ENCODE results near the gene GTF3C1. TPM values are rescaled to one million over a fixed set of nuclear protein-coding genes. Genes with fewer than 3 reads are reported as not detected.
A peak's percentile ranks its signal among the peaks of the same experiment; 100 is the strongest.

The GTF3C1 gene
- total and polyA plus RNA-seq, 2 of the 13 experiments (the other 11 are each of a cell fraction or from before 2014, with no cell fraction given), result 29.2 to 72.7 TPM

DNA sequence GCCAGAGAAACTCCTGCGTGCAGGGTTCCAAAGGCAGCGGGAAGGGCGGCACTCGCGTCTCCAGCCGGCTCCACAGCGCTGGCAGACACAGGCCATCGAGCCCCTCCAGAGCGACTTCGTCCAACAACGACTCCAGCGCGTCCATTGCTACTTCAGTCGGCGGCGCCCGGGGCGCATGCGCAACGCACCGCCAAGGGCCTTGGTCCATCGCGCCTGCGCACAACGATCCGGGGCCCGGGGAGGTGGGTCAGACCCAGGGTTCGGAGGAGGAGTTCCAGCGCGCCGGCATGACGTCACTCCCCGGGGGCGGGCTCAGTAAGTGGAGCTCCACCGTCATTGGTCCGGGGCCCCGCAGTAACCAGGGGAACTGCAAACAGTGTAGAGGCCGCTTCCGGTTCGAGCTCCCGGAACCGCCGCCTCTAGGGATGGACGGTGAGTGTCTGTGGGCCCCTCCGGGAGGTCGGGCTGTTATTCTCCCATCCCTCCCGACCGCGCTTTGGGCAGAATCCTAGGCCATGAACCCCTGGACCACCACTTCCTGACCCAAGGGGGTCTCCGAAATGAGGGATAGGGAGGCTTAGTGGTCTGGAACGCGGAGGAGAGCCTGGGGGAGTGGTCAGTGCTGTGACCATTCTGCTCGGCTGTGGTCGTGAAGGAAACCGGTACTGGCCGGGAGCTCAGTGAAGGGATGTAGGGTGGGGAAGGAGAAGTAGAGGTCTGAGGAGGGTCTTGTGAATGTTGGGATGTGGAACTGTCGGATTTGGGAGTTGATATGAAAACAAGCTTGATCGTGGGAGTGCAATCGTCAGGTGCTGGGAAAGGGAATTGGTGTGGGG is at the start of gene GTF3C1, which contains the start of gene KATNIP (continued):
- TF ChIP-seq, protein P1, sequence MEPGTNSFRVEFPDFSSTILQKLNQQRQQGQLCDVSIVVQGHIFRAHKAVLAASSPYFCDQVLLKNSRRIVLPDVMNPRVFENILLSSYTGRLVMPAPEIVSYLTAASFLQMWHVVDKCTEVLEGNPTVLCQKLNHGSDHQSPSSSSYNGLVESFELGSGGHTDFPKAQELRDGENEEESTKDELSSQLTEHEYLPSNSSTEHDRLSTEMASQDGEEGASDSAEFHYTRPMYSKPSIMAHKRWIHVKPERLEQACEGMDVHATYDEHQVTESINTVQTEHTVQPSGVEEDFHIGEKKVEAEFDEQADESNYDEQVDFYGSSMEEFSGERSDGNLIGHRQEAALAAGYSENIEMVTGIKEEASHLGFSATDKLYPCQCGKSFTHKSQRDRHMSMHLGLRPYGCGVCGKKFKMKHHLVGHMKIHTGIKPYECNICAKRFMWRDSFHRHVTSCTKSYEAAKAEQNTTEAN (CRISPR knock-in tag; conservative IDR thresholded peaks at IDR 0.05), result 0 out of 2 replicates have a peak, but pooled peaks have one; percentile 12
- peak; percentile 91 for TF ChIP-seq KDM5A (IDR thresholded peaks at IDR 0.05; ENCODE audit: borderline replicate concordance, low read length)
- peak; percentile 72; the same call in 1 of the 2 replicates for TF ChIP-seq BRCA1 (CRISPR knock-in tag; IDR thresholded peaks at IDR 0.05)
- TF ChIP-seq ZNF34 (CRISPR knock-in tag; IDR thresholded peaks at IDR 0.05; ENCODE audit: borderline replicate concordance), result no peak
- TF ChIP-seq XBP1 (CRISPR knock-in tag; IDR thresholded peaks at IDR 0.05), result peak; percentile 72; the same call in 1 of the 2 replicates
- 0 out of 2 replicates have a peak, but pooled peaks have one; percentile 38 for TF ChIP-seq ZNF557 (CRISPR knock-in tag; IDR thresholded peaks at IDR 0.05)
- TF ChIP-seq MAF1 (CRISPR knock-in tag; IDR thresholded peaks at IDR 0.05; ENCODE audit: borderline replicate concordance), result peak; percentile 87; the same call in 1 of the 2 replicates
- peak; percentile 79; the same call in 1 of the 2 replicates for TF ChIP-seq ZSCAN29 (CRISPR knock-in tag; conservative IDR thresholded peaks at IDR 0.05)
- peak; percentile 70; the same call in 1 of the 2 replicates for TF ChIP-seq ETV6 (CRISPR knock-in tag; conservative IDR thresholded peaks at IDR 0.05)
- peak; percentile 49 for TF ChIP-seq TEAD3 (CRISPR knock-in tag; optimal IDR thresholded peaks at IDR 0.05; ENCODE audit: borderline replicate concordance)
- peak; percentile 65; the same call in 1 of the 2 replicates for TF ChIP-seq KDM4B (CRISPR knock-in tag; IDR thresholded peaks at IDR 0.05)
- peak; percentile 81; the same call in 1 of the 2 replicates for TF ChIP-seq ZNF264 (CRISPR knock-in tag; IDR thresholded peaks at IDR 0.05)
- TF ChIP-seq SAFB2 (CRISPR knock-in tag; IDR thresholded peaks at IDR 0.05; ENCODE audit: borderline replicate concordance, low read depth), result 0 out of 2 replicates have a peak, but pooled peaks have one; percentile 46
- no peak; the same call in 1 of the 2 replicates for TF ChIP-seq GFI1 (CRISPR knock-in tag; IDR thresholded peaks at IDR 0.05; ENCODE audit: borderline replicate concordance)
- TF ChIP-seq ZBTB7A (CRISPR knock-in tag; IDR thresholded peaks at IDR 0.05), result peak; percentile 4; the same call in 1 of the 2 replicates
- peak; percentile 39; the same call in 1 of the 2 replicates for TF ChIP-seq NFKB2 (CRISPR knock-in tag; IDR thresholded peaks at IDR 0.05; ENCODE audit: borderline replicate concordance)
- 0 out of 2 replicates have a peak, but pooled peaks have one; percentile 13 for TF ChIP-seq ZNF317 (CRISPR knock-in tag; IDR thresholded peaks at IDR 0.05)
- TF ChIP-seq, protein P2, sequence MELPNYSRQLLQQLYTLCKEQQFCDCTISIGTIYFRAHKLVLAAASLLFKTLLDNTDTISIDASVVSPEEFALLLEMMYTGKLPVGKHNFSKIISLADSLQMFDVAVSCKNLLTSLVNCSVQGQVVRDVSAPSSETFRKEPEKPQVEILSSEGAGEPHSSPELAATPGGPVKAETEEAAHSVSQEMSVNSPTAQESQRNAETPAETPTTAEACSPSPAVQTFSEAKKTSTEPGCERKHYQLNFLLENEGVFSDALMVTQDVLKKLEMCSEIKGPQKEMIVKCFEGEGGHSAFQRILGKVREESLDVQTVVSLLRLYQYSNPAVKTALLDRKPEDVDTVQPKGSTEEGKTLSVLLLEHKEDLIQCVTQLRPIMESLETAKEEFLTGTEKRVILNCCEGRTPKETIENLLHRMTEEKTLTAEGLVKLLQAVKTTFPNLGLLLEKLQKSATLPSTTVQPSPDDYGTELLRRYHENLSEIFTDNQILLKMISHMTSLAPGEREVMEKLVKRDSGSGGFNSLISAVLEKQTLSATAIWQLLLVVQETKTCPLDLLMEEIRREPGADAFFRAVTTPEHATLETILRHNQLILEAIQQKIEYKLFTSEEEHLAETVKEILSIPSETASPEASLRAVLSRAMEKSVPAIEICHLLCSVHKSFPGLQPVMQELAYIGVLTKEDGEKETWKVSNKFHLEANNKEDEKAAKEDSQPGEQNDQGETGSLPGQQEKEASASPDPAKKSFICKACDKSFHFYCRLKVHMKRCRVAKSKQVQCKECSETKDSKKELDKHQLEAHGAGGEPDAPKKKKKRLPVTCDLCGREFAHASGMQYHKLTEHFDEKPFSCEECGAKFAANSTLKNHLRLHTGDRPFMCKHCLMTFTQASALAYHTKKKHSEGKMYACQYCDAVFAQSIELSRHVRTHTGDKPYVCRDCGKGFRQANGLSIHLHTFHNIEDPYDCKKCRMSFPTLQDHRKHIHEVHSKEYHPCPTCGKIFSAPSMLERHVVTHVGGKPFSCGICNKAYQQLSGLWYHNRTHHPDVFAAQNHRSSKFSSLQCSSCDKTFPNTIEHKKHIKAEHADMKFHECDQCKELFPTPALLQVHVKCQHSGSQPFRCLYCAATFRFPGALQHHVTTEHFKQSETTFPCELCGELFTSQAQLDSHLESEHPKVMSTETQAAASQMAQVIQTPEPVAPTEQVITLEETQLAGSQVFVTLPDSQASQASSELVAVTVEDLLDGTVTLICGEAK (IDR thresholded peaks at IDR 0.05), result peak; percentile 27
- TF ChIP-seq, protein P2 (CRISPR knock-in tag; IDR thresholded peaks at IDR 0.05), result no peak; the same call in 1 of the 2 replicates

Measured in HepG2 (cell line).